NCI-H187 (cell line): Measurements from ENCODE around the gene TANC1.
"Not testable (repeated sequence)": the region's sequence is repeated elsewhere in the genome, so short reads cannot be mapped to it uniquely, and the experiment has no call there.

Experiments used
- DNase-seq, 2 experiments: peaks; one replicate each; lab custom pipeline; 2025; lab: John Stamatoyannopoulos, UW

The TANC1 gene

DNA sequence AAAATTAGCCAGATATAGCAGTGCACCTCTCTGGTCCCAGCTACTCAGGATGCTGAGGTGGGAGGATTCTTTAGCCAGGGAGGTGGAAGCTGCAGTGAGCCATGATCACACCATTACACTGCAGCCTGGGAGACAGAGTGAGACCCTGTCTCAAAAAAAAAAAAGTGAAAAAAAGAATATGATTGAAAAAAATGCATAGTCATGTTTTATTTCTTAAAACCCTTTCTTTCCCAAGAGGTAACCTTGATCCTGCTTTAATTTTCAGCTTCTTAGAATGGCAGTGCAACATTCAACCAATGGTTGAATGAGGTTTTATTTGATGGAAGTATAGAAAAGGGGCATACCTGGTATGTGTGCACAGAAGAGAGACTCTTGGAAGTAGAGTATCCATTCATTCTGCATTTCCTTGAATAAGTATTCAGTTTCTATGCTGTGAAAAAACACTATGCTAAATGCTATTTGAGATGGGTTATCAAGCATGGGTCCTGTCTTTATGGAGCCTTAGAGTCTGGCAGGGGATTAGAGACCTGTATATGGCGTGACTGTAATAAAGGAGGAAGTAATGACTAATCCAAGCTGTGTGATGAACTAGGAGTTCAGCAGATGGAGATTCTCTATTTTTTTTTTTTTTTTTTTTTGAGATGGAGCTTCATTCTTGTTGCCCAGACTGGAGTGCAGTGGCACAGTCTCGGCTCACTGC is 171.8 kb downstream of the TANC1 start:
- no peak for DNase-seq

GRCh38 chr2:159140821-159141220 is 172.4 kb downstream of the TANC1 start:
- DNase-seq: not testable (repeated sequence)

- DNase-seq: no peak
Observed at GRCh38 chr2:159144776-159145614, 176.6 kb downstream of the TANC1 start.

- DNase-seq: no peak
Observed at GRCh38 chr2:159145745-159146354, 177.4 kb downstream of the TANC1 start.

GRCh38 chr2:159146996-159147666 is 178.7 kb downstream of the TANC1 start:
- DNase-seq: no peak

DNA sequence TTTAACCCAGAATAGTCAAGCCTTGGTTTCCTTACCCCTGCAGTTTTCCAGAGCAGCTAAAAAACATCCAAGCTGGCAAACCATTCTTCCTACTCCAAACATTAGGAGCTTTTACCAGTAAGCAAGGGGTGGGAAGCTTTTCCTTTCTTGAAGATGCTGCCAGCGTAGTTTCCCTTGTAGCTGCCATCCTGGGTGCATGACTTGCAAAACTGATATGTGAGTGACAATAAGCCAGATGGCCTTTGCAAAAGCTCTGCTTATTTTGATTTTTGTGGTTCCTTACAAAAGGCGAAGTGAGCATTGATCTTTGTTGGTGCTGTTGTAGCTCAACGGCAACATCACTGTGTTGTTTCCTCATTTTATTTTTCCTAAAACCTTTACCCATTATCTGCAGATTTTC is 179.2 kb downstream of the TANC1 start:
- DNase-seq: no peak

DNA sequence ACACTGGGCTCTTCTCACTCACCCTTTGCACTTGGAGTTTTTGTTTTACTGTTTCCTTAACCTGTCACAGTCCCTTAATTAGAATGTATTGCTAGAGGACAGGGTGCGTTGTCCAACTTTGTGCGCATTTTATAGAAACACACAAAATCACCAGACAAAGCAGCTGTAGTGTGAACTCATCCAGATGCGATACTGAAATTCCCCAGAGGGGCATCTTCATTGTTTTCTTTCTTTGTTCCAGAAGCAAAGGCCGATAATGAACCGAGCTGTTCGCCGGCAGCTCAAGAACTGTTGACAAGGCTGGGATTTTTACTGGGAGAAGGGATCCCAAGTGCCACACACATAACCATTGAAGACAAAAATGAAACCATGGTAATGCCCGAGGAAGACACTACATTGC is 180.5 kb downstream of the TANC1 start:
- no peak for DNase-seq

GRCh38 chr2:159149747-159150146 is 181.3 kb downstream of the TANC1 start:
- no peak for DNase-seq

- no peak for DNase-seq
Observed at GRCh38 chr2:159150280-159150746, 181.9 kb downstream of the TANC1 start.

DNA sequence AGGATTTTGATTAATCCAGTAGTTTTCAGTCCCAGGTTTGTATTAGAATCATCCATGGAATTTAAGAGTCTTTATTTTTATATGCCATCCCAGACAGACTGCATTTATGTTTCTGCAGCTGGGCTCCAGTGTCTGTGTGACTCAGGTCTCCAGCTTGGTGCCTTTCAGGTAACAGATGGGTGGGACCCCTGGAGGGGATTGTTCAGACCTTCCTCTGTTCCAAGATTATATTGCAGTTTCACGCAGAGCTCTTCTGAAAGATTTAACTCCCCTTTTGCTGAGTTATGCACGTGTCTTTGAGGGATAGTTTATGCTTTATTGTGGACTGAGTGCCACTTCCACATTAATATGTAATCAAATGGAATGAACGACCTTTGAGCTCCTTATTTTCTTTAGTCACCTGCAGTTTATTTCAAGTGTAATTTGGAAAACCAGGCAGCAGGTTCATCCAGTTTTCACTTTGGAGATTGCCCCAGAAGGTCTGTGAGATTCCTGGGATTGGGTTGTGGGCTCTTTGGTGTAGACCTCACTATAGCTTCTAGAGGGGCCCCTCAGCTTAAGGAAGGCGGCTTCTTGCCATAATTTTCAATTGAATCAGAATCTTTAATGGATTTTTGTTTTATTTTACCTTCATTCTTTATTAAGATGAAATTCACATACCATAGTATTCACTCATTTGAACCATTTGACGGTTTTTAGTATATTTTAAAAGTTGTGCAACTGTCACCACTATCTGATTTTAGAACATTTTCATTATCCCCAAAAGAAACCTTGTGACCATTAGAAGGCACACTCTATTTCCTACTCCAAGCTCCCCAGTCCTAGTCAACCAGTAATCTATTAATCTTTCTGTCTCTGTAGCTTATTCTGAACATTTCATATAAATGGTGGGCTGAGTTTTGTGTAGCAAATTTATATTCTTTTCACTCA is 183.0 kb downstream of the TANC1 start:
- no peak for DNase-seq

DNA sequence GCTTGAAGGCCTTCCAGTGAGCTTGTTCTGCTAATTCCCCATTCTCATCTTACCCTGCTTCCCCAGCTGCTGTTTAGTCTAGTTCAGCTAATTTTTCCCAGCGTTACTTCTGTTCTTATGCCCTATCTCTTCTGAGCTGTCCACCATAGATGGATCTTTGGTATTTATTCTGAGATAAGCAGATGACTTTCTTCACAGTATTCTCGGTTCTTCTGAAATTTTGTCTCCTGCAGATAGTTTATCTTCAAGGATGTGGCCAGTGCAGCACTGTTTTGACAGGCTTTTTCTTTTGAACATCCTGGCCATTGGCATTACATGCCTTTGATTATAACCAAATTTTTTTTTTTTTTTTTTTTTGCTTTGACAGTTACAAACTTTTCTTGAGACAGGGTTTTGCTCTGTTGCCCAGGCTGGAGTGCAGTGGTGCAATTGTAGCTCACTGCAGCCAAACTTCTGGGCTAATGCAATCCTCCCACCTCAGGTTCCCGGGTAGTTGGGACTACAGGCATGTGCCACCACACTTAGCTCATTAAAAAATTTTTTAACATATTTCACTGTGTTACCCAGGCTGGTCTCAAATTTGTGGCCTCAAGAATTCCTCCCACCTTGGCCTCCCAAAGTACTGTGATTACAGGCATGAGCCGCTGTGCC is 183.8 kb downstream of the TANC1 start:
- no peak for DNase-seq

DNA sequence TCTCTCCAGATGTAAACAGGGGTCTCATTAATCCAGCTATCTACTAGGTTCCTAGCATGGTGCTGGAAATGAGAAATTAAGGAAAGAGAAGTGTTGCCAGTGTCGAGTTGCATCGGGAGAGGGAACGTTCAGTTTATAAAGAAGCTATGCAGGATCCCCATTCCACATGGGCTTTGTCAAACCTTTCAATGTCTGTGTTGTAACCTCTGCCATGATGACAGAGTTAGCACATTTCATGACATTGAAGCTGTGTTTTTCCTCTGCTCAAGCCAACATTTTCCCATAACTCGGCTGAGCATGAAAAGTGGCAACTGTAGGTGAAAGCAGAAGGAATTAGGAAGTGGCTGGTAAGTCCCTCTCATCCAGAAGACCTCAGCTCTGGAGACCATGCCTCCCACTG is 184.6 kb downstream of the TANC1 start:
- no peak for DNase-seq

GRCh38 chr2:159153463-159153862 is 185.0 kb downstream of the TANC1 start:
- no peak for DNase-seq

DNA sequence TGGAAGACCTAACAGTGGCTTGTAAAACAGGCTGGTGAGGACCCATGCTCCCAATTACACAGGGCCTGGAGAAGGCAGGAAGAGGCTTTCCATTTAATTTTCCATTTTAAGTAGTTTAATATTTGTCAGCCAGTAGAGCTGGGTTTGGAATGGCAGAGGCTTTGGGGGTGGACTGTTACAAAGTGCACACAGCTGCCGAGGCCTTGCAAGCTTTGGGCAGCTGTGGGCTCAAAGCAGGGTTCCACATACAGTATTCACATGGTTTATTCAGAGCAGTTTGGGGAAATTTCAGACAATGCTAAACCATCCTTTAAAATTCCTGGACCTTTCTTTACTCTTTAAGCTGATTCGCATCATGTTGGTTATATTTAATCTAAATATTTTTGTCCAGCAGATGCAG is 185.5 kb downstream of the TANC1 start:
- no peak for DNase-seq

GRCh38 chr2:159154366-159154765 is 185.9 kb downstream of the TANC1 start:
- no peak for DNase-seq

DNA sequence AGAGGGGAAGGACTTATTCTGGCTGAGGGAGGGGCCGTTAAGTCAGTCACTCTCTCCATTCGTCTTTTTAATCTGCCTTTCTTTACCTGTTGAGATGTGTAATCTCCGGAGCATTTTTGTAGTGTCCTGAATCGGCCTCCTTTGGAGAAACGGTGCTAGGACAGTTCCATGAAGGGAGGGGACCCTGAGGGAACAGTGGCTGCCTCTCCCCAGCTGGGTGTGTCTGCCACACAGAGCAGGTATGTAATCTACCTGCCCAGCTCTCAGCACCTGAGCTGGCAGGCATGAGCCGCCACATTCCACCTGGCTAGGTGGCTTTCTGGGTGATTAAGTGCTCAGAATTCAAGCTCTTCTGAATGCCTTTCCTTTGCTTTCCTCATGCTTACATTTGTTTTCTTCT is 186.9 kb downstream of the TANC1 start:
- no peak for DNase-seq

DNA sequence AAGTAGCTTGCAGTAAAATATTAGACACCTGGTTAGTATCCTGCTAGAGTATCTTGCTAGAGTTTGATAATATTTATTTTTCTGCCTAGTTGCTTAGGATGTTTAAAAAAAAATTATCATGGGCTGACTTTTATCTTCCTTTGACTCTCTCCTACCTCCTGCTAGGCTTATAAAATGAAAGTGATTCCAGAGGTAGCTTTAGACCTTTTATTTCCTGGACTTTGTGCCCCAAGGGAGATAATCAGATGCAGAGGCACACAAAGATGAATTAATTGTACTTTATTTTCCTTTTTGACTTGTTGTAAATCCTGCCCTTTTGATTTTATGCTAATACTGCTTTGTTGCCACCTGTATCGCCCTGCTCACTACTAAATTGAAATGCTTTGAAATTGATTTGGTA is 187.4 kb downstream of the TANC1 start:
- DNase-seq: no peak

GRCh38 chr2:159156834-159157233 is 188.4 kb downstream of the TANC1 start:
- DNase-seq: no peak

- DNase-seq: no peak
Observed at GRCh38 chr2:159157361-159158209, 189.1 kb downstream of the TANC1 start.

- DNase-seq: no peak
Observed at GRCh38 chr2:159160412-159160811, 192.0 kb downstream of the TANC1 start.
